GM18868 (cell line): ENCODE measurements around the gene CHD9NB.
A peak's percentile ranks its signal among the peaks of the same experiment; 100 is the strongest.
"Not testable (repeated sequence)": the region's sequence is repeated elsewhere in the genome, so short reads cannot be mapped to it uniquely, and the experiment has no call there.

Experiments
- ATAC-seq: cut with Tn5 transposase; IDR thresholded peaks from one replicate; pipeline ENCODE4 v1.9.1; 2021; ENCODE audit warnings: mild to moderate bottlenecking, moderate library complexity; ENCODE audit not compliant: unreplicated experiment

Gene CHD9NB

DNA sequence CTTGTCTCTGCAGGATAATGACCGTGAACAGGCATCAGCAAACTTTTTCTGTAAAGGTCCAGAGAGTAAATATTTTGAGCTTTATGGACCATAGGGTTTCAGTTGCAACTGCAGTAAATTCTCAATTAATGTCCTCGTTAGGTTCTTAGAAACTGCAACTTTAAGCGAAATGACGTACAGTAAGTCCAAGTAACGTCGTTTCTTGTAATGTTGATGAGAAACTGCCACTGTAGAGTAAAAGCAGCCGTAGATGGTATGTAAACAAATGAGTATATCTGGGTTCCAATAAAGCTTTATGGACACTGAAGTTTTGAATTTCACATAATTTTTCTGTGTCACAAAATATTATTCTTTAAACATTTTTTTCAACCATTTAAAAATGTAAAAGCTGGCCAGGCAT, 7.0 kb upstream of the CHD9NB start:
- no peak for ATAC-seq

DNA sequence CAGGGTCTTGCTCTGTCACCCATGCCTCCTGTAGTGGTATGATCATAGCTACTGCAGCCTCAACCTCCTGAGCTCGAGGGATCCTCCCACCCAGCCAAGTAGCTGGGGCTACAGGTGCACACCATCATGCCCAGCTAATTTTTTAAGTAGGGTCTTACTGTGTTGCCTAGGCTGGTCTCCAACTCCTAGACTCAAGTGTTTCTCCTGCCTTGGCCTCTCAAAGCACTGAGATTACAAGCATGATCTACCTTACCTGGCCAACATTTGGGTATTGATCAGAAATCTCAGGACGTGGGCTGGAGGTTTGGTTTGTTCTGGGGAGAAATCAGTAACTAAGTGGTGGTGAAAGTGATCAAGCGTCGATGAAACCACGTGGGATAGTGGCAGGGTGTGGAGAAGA, 6.2 kb upstream of the CHD9NB start:
- no peak for ATAC-seq

DNA sequence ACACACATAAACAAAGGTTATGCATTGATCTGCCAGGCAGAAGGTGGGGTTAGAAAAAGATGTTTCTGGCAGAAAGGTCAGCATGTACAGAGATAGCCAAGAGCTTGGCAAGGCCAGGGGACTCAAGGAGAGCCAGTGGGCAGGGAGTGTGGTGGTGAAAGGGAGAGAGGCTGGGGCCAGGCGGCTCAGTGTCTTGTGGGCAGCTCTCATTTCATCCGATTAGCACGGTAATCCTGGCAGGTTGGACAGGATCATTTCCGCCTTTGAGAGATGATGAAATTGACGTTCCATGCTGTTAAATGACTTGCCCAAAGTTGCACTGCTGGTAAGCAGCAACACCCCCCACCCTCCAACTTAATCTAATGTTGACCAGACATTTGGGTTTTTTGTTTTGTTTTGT, 5.7 kb upstream of the CHD9NB start:
- no peak for ATAC-seq

DNA sequence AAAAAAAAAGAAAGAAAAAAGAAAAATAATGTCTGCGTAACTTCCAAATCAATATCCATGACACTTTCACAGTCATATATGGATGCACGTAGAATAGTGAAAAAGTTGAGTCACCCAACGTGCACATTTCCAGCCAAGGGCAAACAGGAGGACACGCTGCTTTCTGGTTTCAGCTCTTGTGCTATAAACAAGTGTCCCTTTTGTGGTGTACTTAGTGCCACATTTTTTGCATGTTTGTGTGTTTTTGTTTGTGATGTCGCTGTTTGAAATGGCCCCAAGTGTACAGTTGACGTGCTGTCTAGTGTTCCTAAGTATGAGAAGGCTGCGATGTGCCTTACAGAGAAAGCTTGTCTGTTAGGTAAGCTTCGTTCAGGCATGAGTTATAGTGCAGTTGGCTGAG, 5.0 kb upstream of the CHD9NB start:
- ATAC-seq = no peak

DNA sequence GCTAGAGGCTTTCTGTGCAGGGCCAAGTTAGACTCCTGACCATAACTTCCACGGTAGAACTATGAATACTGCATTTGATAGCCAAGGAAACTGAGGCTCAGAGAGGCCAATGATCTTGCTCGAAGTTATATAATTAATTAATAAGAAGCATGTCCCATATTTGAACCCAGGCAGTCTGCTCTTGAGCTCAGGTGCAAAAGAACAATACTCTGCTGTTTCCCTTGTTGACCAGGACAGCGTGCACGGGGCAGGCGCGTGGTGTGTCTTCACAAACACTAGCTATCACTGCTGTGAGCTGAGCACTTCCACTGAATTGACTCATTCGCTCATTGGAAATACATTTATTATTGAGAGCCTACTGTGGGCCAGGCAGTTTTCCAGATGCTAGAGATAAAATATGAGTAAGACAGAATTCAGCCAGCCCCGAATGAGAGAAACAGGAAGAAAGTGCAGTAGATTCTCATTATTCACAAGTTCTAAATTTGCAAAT, 3.7 kb upstream of the CHD9NB start:
- ATAC-seq = no peak

DNA sequence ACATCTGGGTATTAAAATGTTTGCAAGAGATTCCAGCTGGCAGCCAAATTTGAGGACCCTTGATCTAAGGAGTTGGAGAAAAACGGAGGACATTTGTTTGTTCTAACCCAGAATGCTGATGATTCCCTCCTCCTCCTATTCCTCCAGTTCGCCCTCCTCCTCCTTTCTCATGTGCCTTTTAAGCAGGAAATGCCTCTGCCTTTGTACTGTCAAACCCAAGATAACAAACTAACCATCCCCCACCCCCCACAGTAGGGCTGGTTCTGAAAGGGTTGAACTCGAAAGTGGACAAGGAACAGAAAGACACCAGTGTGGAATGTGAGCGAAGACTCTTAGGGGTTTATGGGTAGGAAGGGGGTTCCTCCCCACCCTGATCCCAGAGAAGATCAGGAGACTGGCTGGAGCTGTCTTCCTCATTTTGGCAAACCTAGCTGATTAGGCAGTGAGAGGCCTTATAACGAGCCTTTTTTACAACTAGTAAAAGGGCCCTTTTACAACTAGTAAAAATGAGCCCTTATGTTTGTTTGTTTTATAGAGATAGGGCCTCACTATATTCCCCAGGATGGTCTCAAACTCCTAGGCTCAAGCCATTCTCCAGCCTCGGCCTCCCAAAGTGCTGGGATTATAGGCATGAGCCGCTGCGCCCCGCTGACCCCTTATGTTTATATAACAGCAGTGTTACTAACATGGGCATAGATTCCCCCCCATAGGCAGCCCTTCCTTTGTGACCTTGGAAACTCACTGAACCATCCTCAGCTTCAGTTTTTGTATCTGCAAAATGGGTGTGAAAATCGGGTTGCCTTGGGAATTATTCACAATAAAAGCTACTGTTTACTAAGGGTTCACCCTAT, 3.1 kb upstream of the CHD9NB start:
- no peak for ATAC-seq

DNA sequence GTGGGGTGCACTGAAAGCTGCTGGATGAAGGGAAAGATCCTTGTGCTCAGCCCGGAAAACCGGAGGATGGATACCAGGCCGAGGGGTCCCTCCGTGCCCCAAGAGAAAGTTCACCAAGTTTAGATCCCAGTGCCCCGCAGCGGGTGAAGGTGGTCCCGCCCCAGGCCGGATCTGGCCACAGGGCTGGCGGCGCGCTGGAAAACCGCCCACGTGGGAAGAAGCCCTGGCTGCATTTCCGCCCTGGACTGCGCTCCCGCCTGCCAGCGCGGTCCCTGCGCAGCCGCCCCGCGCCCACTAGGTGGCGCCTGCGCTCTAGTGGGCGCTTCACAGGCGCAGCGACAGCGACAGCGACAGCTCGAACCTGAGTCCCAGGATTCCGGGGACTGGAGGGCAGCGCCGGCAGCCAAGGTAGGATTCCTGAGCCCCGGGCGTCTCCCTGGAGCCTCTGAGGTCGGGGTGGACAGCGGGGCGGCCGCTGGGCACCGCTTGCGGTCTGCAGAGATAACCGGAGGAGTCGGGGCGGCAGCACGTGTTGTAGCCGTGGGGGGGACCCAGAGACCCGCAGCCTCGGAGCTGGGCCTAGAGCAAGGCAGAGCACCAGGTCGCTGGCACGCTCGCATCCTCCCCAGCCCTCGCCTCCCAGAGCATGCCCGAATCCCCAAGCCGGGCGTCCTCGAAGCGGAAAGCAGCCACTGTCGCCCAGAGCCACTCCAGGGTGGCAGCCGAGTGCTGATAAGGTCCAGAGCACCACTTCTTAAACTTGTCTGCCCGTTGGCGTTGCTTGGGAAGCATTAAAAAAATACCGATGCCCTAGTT, 2.2 kb upstream of the CHD9NB start, which contains the start of gene CHD9:
Gene CHD9 (plus strand): TSS at position 322 of the 816 bp plus-strand sequence. CDS start 101,099 bp downstream, outside the sequence.
- peak; percentile 81 for ATAC-seq

DNA sequence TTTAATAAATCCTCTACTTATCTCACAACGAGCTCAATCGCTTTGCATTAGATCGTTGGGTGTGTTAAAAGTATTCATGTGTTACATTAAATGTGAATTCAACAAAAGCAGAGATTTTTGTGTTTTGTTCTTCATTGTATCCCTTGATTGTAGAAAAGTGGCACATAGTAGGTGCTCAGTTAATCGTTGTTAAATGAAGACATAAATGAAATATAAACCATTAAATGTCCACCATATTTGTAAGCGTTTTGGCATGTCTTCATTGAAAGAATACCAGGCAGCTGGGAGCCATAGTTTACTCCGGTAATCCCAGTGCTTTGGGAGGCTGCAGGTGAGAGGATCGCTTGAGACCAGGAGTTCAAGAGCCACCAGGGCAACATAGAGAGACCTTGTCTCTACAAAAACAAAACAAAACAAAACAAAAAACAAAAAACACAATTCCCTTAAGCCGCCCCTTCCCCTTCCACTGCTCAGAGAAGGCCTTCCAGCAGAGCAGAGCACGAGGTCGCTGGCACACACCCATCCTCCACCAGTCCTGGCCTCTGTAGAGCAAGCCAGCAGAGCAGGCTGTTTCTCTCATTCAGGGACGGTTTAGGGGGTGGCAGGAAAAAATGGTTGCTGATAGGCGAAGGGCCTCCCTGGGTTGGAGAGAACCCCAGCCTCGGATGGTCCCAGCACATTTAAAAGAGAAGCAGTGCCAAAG, 1.4 kb upstream of the CHD9NB start:
- ATAC-seq = peak; percentile 39

DNA sequence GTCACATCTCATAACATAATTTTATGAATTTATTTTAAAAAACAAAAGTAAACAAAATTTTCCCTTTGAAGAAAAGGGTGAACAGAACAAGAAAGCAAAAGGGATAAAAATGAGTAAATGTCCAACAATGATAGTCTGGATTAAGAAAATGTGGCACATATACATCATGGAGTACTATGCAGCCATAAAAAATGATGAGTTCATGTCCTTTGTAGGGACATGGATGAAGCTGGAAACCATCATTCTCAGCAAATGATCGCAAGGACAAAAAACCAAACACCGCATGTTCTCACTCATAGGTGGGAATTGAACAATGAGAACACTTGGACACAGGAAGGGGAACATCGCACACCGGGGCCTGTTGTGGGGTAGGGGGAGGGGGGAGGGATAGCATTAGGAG, 1.4 kb downstream of the CHD9NB start:
- ATAC-seq = not testable (repeated sequence)

DNA sequence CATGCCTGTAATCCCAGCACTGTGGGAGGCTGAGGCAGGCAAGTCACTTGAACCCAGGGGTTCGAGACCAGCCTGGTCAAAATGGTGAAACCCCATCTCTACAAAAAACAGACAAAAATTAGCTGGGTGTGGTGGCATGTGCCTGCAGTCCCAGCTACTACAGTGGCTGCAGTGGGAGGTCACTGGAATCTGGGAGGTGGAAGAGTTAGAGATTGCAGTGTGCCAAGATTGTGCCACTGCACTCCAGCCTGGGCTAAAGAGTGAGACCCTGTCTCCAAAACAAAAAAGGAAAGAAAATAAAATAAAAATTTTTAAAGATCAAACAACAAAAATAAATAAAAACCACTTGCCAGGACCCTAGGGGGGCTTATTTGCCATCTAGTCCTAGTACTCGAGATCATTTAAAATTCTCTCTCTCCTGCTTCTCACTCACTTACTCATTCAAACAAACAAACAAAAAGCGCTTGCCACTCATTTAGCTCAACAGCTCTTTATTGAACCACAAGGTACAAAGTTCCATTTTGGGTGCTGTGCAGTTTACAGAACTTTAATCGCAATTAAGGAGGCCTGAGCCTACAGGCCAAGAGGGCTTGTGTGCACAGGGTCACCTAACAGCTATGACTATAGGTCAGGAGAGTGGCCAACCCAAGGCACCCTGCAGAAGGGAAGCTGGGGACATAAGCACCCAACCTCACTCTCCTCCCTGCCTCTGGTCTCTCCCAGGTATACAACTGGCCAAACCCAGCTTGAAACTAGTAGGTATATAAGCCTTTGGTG, 4.4 kb downstream of the CHD9NB start:
- no peak for ATAC-seq

DNA sequence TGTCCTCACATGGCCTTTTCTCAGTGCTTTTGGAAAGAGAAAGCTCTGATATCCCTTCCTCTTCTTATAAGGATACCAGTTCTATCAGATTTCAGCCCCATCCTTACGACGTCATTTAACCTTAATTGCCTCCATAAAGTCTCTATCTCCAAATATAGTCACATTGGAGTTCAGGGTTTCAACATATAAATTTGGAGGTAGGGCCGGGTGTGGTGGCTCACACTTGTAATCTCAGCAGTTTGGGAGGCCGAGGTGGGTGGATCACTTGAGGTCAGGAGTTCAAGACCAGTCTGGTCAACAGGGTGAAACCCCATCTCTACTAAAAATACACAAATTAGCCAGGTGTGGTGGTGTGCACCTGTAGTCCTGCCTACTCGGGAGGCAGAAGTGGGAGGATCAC, 5.2 kb downstream of the CHD9NB start:
- ATAC-seq = not testable (repeated sequence)

DNA sequence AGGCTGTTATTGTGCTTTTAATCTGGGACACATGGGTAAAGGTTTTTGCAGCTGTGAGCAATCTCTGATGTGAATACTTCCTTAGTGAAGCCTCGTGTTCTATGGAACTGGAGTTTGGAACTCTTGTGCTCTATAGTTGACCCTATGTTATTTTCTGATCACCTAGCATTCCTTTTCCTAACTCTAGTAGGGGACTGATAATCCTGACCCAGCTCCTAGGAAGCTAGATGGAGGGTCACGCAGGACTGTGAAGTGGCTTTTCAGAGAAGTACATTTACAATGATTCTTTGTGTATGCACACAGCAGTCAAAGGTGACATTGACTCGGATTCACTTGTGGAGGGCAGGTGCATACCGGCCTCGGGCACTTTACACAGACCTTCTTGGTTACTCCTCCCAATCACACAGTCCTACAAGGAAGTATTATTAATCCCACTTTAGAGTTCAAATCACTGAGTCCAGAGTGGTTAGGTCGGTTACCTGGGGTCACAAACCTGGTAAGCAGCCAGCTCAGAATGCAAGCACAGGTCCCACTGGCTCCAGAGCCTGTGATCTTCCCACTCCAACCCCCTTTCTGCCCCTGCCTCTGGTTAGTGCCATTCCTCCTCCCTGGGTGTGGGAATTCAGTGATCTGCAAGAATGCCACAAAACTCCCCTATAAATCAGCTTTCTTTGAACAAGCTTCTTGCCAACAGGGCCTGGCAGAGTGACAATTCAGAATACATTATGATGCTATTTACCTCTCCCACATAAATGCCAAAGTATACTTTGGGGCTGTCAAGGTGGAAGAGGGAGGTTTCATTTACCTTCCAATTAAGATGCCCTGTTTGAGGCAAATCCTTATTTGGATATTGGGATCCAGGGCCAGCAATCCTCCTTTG, 7.1 kb downstream of the CHD9NB start:
- no peak for ATAC-seq

DNA sequence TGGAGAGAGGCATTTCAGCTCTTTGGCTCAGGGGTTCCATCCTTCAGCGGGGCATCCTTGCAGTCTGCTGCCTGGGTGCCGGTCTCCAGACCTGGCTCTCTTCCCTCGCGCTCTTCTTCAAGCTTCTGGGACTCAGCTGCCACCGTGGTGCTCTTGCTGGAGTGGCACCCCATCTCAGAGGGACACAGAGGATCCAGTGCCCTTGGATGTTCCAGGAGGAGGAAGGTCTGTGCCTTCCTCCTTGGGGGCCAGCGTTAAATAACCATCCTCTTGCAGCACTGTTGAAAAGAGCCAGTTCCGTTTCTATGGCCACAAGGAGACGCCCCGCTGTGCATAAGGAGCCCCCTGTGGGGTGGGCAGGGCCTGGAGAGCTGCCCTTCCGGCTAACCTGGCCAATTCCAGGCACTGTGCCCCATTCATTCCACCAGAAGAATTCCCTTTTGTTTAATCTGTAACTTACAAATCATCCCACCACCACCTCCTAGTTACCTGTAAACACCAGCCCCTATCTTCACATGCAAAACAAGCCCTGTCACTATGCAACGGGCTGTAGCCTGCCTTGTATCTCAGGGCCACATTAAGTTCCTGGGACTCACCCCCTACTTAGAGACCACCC, 8.6 kb downstream of the CHD9NB start:
- no peak for ATAC-seq

DNA sequence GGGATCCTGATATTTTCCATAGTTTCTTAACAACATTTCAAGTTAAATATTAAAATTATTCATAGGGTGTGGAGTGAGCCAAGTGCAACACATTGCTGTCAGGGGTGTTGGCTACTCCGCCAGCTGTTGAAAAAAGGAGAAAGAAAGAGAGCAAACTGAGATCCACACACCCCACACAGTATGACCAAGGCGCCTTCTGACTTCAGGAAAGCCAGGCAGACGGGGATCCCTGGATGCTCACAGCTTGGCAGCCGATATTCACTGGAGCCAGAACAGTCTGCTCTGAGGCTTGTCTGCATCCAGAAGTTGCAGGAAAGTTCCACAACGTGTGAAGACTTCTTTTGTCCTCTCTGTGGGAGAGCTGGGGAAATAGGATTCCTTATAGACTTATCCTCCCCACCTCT, 9.3 kb downstream of the CHD9NB start:
- no peak for ATAC-seq

DNA sequence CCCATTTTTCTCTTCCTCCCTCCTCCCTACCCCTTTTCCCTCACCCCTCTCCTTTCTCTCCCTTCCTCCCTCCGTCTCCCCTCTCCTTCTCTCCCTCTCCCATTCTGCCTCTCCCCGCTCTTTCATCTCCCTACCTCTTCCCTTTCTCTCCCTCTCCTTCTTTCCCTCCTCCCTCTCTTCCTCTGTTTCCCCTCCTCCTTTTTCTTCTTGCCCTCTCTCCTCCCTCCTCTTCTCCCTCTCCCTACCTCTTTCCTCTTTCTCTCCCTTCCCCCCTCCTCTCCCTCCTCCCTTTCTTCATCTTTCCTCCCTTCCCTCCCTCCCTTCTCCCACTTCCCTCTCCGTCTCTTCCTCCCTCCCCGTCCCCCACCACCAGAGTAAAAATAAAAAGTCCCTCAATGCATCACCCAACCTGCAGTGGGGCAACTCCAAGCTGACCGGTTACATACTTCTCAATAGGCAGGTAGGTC, 10.4 kb downstream of the CHD9NB start:
- no peak for ATAC-seq

DNA sequence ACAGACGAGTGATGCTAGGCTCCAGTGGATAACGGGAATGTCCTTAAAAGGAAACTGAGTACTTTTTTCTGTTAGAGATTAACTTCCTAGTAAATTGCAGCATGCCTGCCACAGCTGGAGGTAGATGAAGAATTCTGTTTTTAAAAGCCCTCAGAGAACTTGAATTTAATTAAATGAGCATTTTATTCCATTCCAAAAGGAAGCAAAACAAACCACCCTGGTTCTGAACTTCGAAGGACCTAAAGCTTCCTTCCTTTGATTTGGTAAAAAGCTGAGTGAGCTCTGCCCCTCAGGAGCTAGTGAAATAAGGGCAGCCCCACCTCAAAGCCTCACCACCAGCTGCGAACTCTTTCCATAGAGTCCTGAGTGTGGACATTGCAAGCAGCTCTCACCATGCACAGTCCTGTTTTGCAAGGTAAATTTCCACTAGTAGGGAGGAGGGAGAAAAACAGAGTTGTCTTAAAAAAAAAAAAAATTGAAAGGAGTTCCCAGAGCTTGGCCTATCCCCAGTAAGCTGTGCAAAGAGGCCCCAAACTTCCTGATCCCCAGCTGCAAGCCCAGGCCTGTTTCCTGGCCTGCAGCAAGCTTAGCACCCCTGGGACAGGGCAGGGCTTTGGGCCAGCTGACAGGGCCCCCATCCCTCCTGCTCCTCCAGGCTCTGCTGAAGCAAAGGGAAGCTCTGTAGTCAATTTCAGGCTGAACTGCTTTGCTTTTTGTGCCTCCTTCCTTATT, 11.2 kb downstream of the CHD9NB start:
- no peak for ATAC-seq

DNA sequence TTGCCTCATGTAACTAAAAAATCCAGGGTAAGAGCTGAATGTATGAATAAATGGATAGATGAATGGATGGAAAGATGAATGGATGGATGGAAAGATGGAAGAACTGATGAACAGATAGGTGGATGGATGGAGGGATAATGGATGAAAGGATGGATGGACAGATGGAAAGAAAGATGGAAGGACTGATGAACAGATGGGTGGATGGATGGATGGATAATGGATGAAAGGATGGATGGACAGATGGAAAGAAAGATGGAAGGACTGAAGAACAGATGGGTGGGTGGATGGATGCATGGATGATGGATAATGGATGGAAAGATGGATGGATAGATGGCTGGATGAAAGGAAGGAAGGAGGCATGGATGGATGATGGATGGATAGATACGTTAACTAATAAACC, 11.9 kb downstream of the CHD9NB start:
- ATAC-seq = no peak

DNA sequence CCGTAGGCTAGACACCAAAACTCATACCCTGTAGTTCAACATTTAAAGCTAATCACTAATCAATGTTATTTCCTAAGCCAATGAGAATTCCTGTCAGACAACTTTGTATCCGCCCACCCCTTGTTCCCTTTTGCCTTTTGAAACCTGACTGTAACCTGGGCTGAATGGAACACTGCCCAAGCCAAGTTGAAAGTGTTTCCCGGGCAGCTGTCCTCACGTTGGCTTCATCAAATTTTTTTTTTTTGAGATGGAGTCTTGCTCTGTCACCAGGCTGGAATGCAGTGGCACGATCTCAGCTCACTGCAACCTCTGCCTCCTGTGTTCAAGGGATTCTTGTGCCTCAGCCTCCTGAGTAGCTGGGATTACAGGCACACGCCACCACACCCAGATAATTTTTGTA, 16.0 kb downstream of the CHD9NB start:
- not testable (repeated sequence) for ATAC-seq
